OCI-M2 (cell line): ENCODE data around the gene GAS6.
"Not testable (repeated sequence)": the region's sequence is repeated elsewhere in the genome, so short reads cannot be mapped to it uniquely, and the experiment has no call there.

Experiments used
- DNase-seq: peaks from one replicate; lab custom pipeline; 2025; ENCODE audit not compliant: unreplicated experiment; lab: John Stamatoyannopoulos, UW

GAS6 gene

GRCh38 chr13:113811081-113811928 is 52.6 kb downstream of the GAS6 start:
- no peak for DNase-seq

GRCh38 chr13:113810640-113811039 is 53.2 kb downstream of the GAS6 start:
- DNase-seq: no peak

- no peak for DNase-seq
Measured at GRCh38 chr13:113809934-113810333, 53.9 kb downstream of the GAS6 start.

- DNase-seq: no peak
Measured at GRCh38 chr13:113808058-113808834, 55.6 kb downstream of the GAS6 start.

- no peak for DNase-seq
Measured at GRCh38 chr13:113806526-113806925, 57.4 kb downstream of the GAS6 start.

- DNase-seq: no peak
Measured at GRCh38 chr13:113806104-113806471, 57.8 kb downstream of the GAS6 start.

- DNase-seq: no peak
Measured at GRCh38 chr13:113805431-113806103, 58.3 kb downstream of the GAS6 start.

GRCh38 chr13:113804703-113805430 is 59.0 kb downstream of the GAS6 start:
- no peak for DNase-seq

GRCh38 chr13:113804017-113804702 is 59.7 kb downstream of the GAS6 start:
- DNase-seq: no peak

- DNase-seq: no peak
Measured at GRCh38 chr13:113803409-113804016, 60.4 kb downstream of the GAS6 start.

GRCh38 chr13:113802761-113803160 is 61.1 kb downstream of the GAS6 start:
- no peak for DNase-seq

GRCh38 chr13:113802090-113802531 is 61.8 kb downstream of the GAS6 start:
- no peak for DNase-seq

GRCh38 chr13:113801289-113801961 is 62.5 kb downstream of the GAS6 start:
- no peak for DNase-seq

GRCh38 chr13:113800576-113800926 is 63.3 kb downstream of the GAS6 start:
- DNase-seq: no peak

GRCh38 chr13:113798200-113798811 is 65.6 kb downstream of the GAS6 start:
- DNase-seq: no peak

GRCh38 chr13:113796964-113797676 is 66.8 kb downstream of the GAS6 start:
- no peak for DNase-seq

GRCh38 chr13:113796211-113796963 is 67.5 kb downstream of the GAS6 start:
- DNase-seq: no peak

GRCh38 chr13:113795362-113795761 is 68.5 kb downstream of the GAS6 start:
- DNase-seq: not testable (repeated sequence)
